Measurements from ENCODE around the gene KRT5. TPM values are rescaled to one million over a fixed set of nuclear protein-coding genes. Genes with fewer than 3 reads are reported as not detected.
"Not testable (repeated sequence)": the region's sequence is repeated elsewhere in the genome, so short reads cannot be mapped to it uniquely, and the experiment has no call there.

KRT5 gene
- total RNA-seq, 4 donors from 2014 or later: 4.6 to 452 (median 18.6) TPM

GRCh38 chr12:52502877-52503276 lies 17.3 kb downstream of the KRT5 start:
- WGBS, 2 donors (ENCODE audit: low coverage in 1 of 2): 75 to 82% methylated on average over 1 of the region's 1 CpG
- peaks cover 7% of the 10 kb centered on the region for H3K27me3 ChIP-seq
- no peaks in the 10 kb centered on the region for H3K36me3 ChIP-seq
- H3K4me1 ChIP-seq: no peaks in the 10 kb centered on the region
- no peak for ATAC-seq
- H3K4me3 ChIP-seq: no peak overlapping the region
- no peak overlapping the region for H3K27ac ChIP-seq
- no peaks in the 10 kb centered on the region for H3K9me3 ChIP-seq
- no peak for TF ChIP-seq EP300 (IDR thresholded peaks at IDR 0.05)
- TF ChIP-seq CTCF (IDR thresholded peaks at IDR 0.05): no peak
- TF ChIP-seq POLR2AphosphoS5 (IDR thresholded peaks at IDR 0.05): no peak
- no peak for TF ChIP-seq POLR2A (IDR thresholded peaks at IDR 0.05)

GRCh38 chr12:52501490-52501889 lies 18.7 kb downstream of the KRT5 start:
- TF ChIP-seq POLR2A (IDR thresholded peaks at IDR 0.05): no peak
- no peak for TF ChIP-seq POLR2AphosphoS5 (IDR thresholded peaks at IDR 0.05)
- TF ChIP-seq EP300 (IDR thresholded peaks at IDR 0.05): no peak
- no peak for TF ChIP-seq CTCF (IDR thresholded peaks at IDR 0.05)
- H3K27me3 ChIP-seq: no peaks in the 10 kb centered on the region
- no peak for ATAC-seq
- H3K9me3 ChIP-seq: no peaks in the 10 kb centered on the region
- no peaks in the 10 kb centered on the region for H3K4me1 ChIP-seq
- 78 to 89% methylated on average over 2 to 4 of the region's 7 CpGs for WGBS, 2 donors (ENCODE audit: low coverage in 1 of 2)
- H3K4me3 ChIP-seq: no peak overlapping the region
- H3K27ac ChIP-seq: no peak overlapping the region
- H3K36me3 ChIP-seq: no peaks in the 10 kb centered on the region

GRCh38 chr12:52500574-52500973 lies 19.6 kb downstream of the KRT5 start:
- not testable (repeated sequence) for H3K27me3 ChIP-seq, H3K9me3 ChIP-seq, H3K36me3 ChIP-seq, H3K27ac ChIP-seq, H3K4me3 ChIP-seq, H3K4me1 ChIP-seq, ATAC-seq
- WGBS, 2 donors (ENCODE audit: low coverage in 1 of 2): 79 to 82% methylated on average over 6 of the region's 6 CpGs

GRCh38 chr12:52499806-52500560 lies 20.2 kb downstream of the KRT5 start:
- H3K4me1 ChIP-seq: peaks cover 0 to 4% (median 0%) of the 10 kb centered on the region in 3 donors
- no peaks in the 10 kb centered on the region for H3K9me3 ChIP-seq
- no peak overlapping the region for H3K4me3 ChIP-seq
- ATAC-seq: no peak
- H3K27ac ChIP-seq: no peak overlapping the region
- no peak for TF ChIP-seq EP300 (IDR thresholded peaks at IDR 0.05)
- no peak for TF ChIP-seq POLR2AphosphoS5 (IDR thresholded peaks at IDR 0.05)
- TF ChIP-seq CTCF (IDR thresholded peaks at IDR 0.05): no peak
- TF ChIP-seq POLR2A (IDR thresholded peaks at IDR 0.05): no peak
- H3K36me3 ChIP-seq: no peaks in the 10 kb centered on the region
- 52 to 60% methylated on average over 2 to 5 of the region's 5 CpGs for WGBS, 2 donors (ENCODE audit: low coverage in 1 of 2)
- no peaks in the 10 kb centered on the region for H3K27me3 ChIP-seq

GRCh38 chr12:52498946-52499345 lies 21.2 kb downstream of the KRT5 start:
- no peaks in the 10 kb centered on the region for H3K9me3 ChIP-seq
- no peak overlapping the region for H3K27ac ChIP-seq
- no peaks in the 10 kb centered on the region for H3K27me3 ChIP-seq
- no peaks in the 10 kb centered on the region for H3K36me3 ChIP-seq
- no peak overlapping the region for H3K4me3 ChIP-seq
- no peak for ATAC-seq
- TF ChIP-seq POLR2A (IDR thresholded peaks at IDR 0.05) (no peak), EP300 (IDR thresholded peaks at IDR 0.05) (no peak), POLR2AphosphoS5 (IDR thresholded peaks at IDR 0.05) (no peak), CTCF (IDR thresholded peaks at IDR 0.05) (no peak)
- H3K4me1 ChIP-seq: peaks cover 0 to 8% (median 0%) of the 10 kb centered on the region in 3 donors
- 20 to 79% methylated on average over 1 of the region's 1 CpG for WGBS, 2 donors (ENCODE audit: low coverage in 1 of 2)
